Astrocyte of the cerebellum (primary cell): ENCODE data around the gene VPS11.

ENCODE experiments used
- DNase-seq: peaks from one replicate; pipeline ENCODE4 v3.0.0-alpha.2; 2011; ENCODE audit warnings: low read depth
- H3K4me3 ChIP-seq: 2 replicates; pipeline ENCODE4 v1.5.1; 2011; ENCODE audit warnings: mild to moderate bottlenecking, low read depth, low read length, moderate library complexity
- in situ Hi-C: cut with HindIII; loops from 2 replicates; pipeline ENCODE4 v1.10.0; 2017; ENCODE audit warnings: low sequenced_read_pairs
- TF ChIP-seq, protein P1 (sequence below): IDR thresholded peaks from 2 replicates; pipeline ENCODE4 v1.5.1; 2012; ENCODE audit warnings: low read length, low read depth, moderate library complexity, mild to moderate bottlenecking; ENCODE audit errors: missing control alignments

Gene VPS11

DNA sequence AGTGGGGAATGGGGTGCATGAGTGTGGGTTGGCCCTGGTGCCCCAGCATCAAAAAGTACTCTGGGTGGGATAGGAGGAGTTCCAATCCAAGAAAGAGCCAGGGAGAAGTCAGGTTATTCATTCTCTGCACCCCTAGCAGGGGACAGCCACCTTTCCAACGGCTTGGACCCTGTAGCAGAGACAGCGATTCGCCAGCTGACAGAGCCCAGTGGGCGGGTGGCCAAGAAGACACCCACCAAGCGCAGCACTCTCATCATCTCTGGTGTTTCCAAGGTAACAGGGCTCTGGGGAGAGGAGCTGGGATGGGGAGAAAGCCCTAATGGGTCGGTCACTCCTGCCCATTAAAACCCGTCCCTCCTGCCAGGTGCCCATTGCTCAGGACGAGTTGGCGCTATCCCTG lies 46.1 kb downstream of the VPS11 start:
- no peak for DNase-seq
- no peak overlapping the region for H3K4me3 ChIP-seq
- TF ChIP-seq, protein P1, sequence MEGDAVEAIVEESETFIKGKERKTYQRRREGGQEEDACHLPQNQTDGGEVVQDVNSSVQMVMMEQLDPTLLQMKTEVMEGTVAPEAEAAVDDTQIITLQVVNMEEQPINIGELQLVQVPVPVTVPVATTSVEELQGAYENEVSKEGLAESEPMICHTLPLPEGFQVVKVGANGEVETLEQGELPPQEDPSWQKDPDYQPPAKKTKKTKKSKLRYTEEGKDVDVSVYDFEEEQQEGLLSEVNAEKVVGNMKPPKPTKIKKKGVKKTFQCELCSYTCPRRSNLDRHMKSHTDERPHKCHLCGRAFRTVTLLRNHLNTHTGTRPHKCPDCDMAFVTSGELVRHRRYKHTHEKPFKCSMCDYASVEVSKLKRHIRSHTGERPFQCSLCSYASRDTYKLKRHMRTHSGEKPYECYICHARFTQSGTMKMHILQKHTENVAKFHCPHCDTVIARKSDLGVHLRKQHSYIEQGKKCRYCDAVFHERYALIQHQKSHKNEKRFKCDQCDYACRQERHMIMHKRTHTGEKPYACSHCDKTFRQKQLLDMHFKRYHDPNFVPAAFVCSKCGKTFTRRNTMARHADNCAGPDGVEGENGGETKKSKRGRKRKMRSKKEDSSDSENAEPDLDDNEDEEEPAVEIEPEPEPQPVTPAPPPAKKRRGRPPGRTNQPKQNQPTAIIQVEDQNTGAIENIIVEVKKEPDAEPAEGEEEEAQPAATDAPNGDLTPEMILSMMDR = no peak
- in situ Hi-C loops = loop anchor here (25.0 kb wide), 1 partner anchor 174 kb away; no protein-coding TSS in a partner anchor

- no peak for DNase-seq
- no peak overlapping the region for H3K4me3 ChIP-seq
- in situ Hi-C loops = loop anchor here (25.0 kb wide), 1 partner anchor 173 kb away; no protein-coding TSS in a partner anchor
- TF ChIP-seq, protein P1 = no peak
Observed at GRCh38 chr11:119114351-119114750, 46.7 kb downstream of the VPS11 start.

DNA sequence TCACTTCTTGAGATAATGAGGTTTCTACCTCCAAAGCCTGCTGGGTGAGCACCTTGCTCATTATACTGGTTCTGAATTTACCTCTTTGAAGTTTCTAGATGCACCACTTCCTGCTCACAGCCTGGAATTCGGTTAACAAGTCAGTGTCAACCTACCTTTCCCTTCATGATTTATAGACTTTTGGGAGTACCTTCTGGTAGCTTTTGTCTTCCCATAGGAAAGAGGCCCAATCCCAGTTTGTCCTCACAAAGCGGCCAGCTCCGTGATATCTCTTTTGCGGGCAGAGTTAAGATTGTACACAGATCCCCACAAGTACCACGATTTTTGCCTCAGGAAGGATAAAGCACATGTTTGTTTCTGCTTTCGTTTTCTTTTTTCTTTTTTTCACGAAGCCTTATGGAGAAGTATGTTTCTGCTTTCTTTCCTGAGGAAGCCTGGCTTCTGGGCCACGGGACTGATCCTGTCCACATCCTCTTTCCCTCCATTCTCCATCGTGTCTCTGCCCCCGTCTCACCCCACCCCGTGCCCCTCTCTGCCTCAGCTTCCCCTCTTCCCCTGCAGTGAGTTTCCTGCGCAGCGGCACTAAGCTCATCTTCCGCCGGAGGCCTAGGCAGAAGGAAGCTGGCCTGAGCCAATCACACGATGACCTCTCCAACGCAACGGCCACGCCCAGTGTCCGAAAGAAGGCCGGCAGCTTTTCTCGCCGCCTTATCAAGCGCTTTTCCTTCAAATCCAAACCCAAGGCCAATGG lies 48.0 kb downstream of the VPS11 start:
- in situ Hi-C loops = loop anchor here (25.0 kb wide), 1 partner anchor 172 kb away; no protein-coding TSS in a partner anchor
- no peak overlapping the region for H3K4me3 ChIP-seq
- DNase-seq = no peak
- TF ChIP-seq, protein P1 = no peak

DNA sequence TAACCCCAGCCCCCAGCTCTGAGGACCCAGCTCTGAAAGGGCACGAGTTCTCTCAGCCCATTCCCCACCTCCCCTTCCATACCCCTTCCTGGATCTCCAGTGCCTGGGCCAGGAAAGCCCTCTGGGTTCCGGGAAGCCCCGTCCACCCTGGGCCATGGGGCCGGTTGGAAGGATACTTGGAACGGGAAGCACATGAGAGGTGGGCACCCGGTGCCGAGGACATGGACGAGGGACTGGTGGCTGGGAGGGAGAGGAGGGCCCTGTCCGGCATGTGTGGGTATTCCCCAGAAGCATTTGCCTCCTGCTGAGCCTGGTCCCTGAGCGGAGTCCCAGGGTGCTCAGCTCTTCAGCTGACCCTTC lies 48.6 kb downstream of the VPS11 start:
- no peak overlapping the region for H3K4me3 ChIP-seq
- TF ChIP-seq, protein P1 = no peak
- no peak for DNase-seq
- in situ Hi-C loops = loop anchor here (25.0 kb wide), 1 partner anchor 171 kb away; no protein-coding TSS in a partner anchor

- TF ChIP-seq, protein P1 = no peak
Observed at GRCh38 chr11:119116601-119117000, 49.0 kb downstream of the VPS11 start.

DNA sequence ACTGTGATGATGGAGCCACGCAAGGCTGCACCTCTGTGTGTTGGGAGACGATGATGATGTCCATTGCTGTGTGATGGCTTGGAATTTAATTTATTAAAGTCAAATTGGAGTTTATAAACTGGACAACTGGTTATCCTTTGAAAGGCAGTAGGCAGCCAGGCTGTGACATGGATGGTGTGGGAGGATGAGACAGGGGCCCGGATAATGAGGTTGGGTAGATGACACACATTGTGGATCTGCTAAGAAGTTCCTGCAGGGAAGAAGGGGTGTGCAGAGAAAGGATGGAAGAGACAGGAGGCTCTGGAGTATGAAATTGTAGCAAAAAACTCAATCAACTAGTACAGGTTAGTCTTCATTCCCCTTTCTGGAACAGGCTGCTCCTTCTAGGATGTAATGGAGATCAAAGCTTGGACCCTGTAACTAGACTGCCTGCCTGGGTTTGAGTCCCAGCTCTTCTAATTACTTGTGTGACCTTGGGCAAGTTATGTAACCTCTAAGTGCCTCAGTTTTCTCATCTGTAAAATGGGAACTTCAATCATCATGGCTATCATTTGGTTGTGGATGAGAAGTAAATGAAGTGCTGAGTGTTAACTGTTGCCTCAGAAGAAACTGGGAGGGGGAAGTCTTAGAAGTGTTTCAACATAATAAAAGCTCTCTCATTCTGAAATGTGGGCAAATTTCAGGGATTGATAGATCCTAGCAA lies 49.5 kb downstream of the VPS11 start:
- no peak overlapping the region for H3K4me3 ChIP-seq
- in situ Hi-C loops = loop anchor here (25.0 kb wide), 1 partner anchor 170 kb away; no protein-coding TSS in a partner anchor
- TF ChIP-seq, protein P1 = no peak
- DNase-seq = no peak

More at GRCh38 chr11:119116601-119117000, 49.0 kb downstream of the VPS11 start:
- DNase-seq = no peak
- H3K4me3 ChIP-seq = no peak overlapping the region
- in situ Hi-C loops = loop anchor here (25.0 kb wide), 1 partner anchor 171 kb away; no protein-coding TSS in a partner anchor
